ENCODE measurements around the gene RAB3A. TPM values are rescaled to one million over a fixed set of nuclear protein-coding genes. Genes with fewer than 3 reads are reported as not detected.
A peak's percentile ranks its signal among the peaks of the same experiment; 100 is the strongest.

RAB3A gene
- total RNA-seq, 1 experiment from 2014 or later: 1.9 TPM

- Mint-ChIP-seq H3K27ac (ENCODE audit: unreplicated experiment) (peak overlapping the region; percentile 60), H3K4me3 (ENCODE audit: low read depth, unreplicated experiment) (no peak overlapping the region), H3K27me3 (ENCODE audit: unreplicated experiment) (peaks cover 73% of the 10 kb centered on the region), H3K9me3 (ENCODE audit: low read depth, unreplicated experiment) (no peaks in the 10 kb centered on the region), H3K36me3 (ENCODE audit: insufficient read depth, unreplicated experiment) (peaks cover 14% of the 10 kb centered on the region), H3K4me1 (ENCODE audit: low read depth, unreplicated experiment) (peaks cover 14% of the 10 kb centered on the region)
- intact Hi-C loops (cut with micrococcal nuclease; ENCODE audit: unreplicated experiment): no loop called here
- no TSS peak for BruUV-seq (replicated peaks)
- DNase-seq: peak; percentile 54
- CTCF ChIA-PET: interaction anchor here (0.5 to 1.1 kb wide), 5 partner anchors 23 to 284 kb away, joined by 3 to 8 read pairs (median 5); partner anchors contain the start of genes IQCN and RAB3A
- no peak for TF ChIP-seq CTCF (IDR thresholded peaks at IDR 0.05; ENCODE audit: unreplicated experiment)
These were observed 27.3 kb upstream of the RAB3A start for GRCh38 chr19:18230941-18231734.

DNA sequence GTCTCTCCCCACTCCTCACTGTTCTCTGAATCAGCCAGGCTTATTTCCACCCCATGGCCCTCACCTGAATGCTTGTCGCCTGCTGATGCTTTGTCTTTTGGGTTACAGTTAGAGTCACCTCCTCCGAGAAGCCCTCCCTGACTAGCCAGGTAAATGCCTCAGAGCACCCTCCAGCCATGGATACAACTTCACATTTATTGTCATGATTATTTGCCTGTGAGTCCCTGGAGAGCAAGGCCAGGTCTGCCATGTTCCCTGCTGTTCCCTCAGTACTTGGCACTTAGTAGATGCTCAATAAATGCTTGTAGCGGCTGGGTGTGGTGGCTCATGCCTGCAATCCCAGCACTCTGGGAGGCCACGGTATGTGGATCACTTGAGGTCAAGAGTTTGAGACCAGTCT is 26.1 kb upstream of the RAB3A start:
- TF ChIP-seq CTCF (IDR thresholded peaks at IDR 0.05; ENCODE audit: unreplicated experiment): no peak
- peaks cover 73% of the 10 kb centered on the region for H3K27me3 Mint-ChIP-seq (ENCODE audit: unreplicated experiment)
- peaks cover 14% of the 10 kb centered on the region for H3K4me1 Mint-ChIP-seq (ENCODE audit: low read depth, unreplicated experiment)
- H3K9me3 Mint-ChIP-seq (ENCODE audit: low read depth, unreplicated experiment): no peaks in the 10 kb centered on the region
- no peak overlapping the region for H3K4me3 Mint-ChIP-seq (ENCODE audit: low read depth, unreplicated experiment)
- no peak for DNase-seq
- CTCF ChIA-PET: no interaction called here
- intact Hi-C loops (cut with micrococcal nuclease; ENCODE audit: unreplicated experiment): no loop called here
- H3K27ac Mint-ChIP-seq (ENCODE audit: unreplicated experiment): no peak overlapping the region
- H3K36me3 Mint-ChIP-seq (ENCODE audit: insufficient read depth, unreplicated experiment): peaks cover 15% of the 10 kb centered on the region
- no TSS peak for BruUV-seq (replicated peaks)

GRCh38 chr19:18229474-18229873 is 25.6 kb upstream of the RAB3A start:
- H3K9me3 Mint-ChIP-seq (ENCODE audit: low read depth, unreplicated experiment): no peaks in the 10 kb centered on the region
- DNase-seq: no peak
- peak; percentile 42 for TF ChIP-seq CTCF (IDR thresholded peaks at IDR 0.05; ENCODE audit: unreplicated experiment)
- H3K4me3 Mint-ChIP-seq (ENCODE audit: low read depth, unreplicated experiment): no peak overlapping the region
- CTCF ChIA-PET: no interaction called here
- H3K27me3 Mint-ChIP-seq (ENCODE audit: unreplicated experiment): peaks cover 74% of the 10 kb centered on the region
- no TSS peak for BruUV-seq (replicated peaks)
- no peak overlapping the region for H3K27ac Mint-ChIP-seq (ENCODE audit: unreplicated experiment)
- peaks cover 19% of the 10 kb centered on the region for H3K4me1 Mint-ChIP-seq (ENCODE audit: low read depth, unreplicated experiment)
- intact Hi-C loops (cut with micrococcal nuclease; ENCODE audit: unreplicated experiment): no loop called here
- H3K36me3 Mint-ChIP-seq (ENCODE audit: insufficient read depth, unreplicated experiment): peaks cover 19% of the 10 kb centered on the region

DNA sequence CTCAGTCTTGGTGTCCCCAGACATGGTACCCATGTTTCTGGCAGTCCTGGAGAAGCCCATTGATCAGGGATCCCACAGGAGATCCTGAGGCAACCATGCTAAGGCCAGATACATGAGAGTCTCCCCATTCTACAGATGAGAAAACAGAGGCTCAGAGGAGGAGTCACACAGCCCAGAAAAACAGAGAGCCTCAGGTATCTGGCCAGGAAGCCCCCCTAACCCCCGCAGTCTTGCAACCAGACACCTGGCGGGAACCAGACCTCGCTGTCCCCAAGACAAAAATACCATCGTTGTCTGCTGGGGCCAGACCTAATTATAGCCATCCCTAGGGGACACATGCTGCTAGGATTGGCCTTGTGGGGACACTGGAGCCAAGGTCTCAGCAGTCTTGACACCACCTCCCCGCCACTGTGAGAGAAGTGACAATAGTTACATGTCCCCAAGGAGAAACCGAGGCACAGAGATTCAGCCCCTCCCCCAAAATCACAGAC is 24.0 kb upstream of the RAB3A start:
- peaks cover 63% of the 10 kb centered on the region for H3K27me3 Mint-ChIP-seq (ENCODE audit: unreplicated experiment)
- intact Hi-C loops (cut with micrococcal nuclease; ENCODE audit: unreplicated experiment): no loop called here

More for the DNA sequence above, 24.0 kb upstream of the RAB3A start:
- H3K4me1 Mint-ChIP-seq (ENCODE audit: low read depth, unreplicated experiment): peaks cover 22% of the 10 kb centered on the region
- no peaks in the 10 kb centered on the region for H3K9me3 Mint-ChIP-seq (ENCODE audit: low read depth, unreplicated experiment)
- DNase-seq: no peak
- H3K4me3 Mint-ChIP-seq (ENCODE audit: low read depth, unreplicated experiment): no peak overlapping the region
- H3K27ac Mint-ChIP-seq (ENCODE audit: unreplicated experiment): no peak overlapping the region
- H3K36me3 Mint-ChIP-seq (ENCODE audit: insufficient read depth, unreplicated experiment): peaks cover 24% of the 10 kb centered on the region
- TF ChIP-seq CTCF (IDR thresholded peaks at IDR 0.05; ENCODE audit: unreplicated experiment): no peak
- BruUV-seq (replicated peaks): no TSS peak
- CTCF ChIA-PET: no interaction called here
